ENCODE results near the gene PCBD1. TPM values are rescaled to one million over a fixed set of nuclear protein-coding genes. Genes with fewer than 3 reads are reported as not detected.

PCBD1 gene
- total RNA-seq, 1 donor, result 23.7 TPM

GRCh38 chr10:70902661-70903261 lies 14.4 kb upstream of the PCBD1 start:
- no peak for TF ChIP-seq CTCF (IDR thresholded peaks at IDR 0.05; ENCODE audit: insufficient read depth, low read length)
- H3K4me3 ChIP-seq (ENCODE audit: low read depth, low read length), result no peak overlapping the region
- no peak for DNase-seq (ENCODE audit: low read depth)

GRCh38 chr10:70901276-70901878 lies 13.0 kb upstream of the PCBD1 start:
- no peak for DNase-seq (ENCODE audit: low read depth)
- H3K4me3 ChIP-seq (ENCODE audit: low read depth, low read length), result no peak overlapping the region
- TF ChIP-seq CTCF (IDR thresholded peaks at IDR 0.05; ENCODE audit: insufficient read depth, low read length), result no peak

- DNase-seq (ENCODE audit: low read depth), result no peak
- TF ChIP-seq CTCF (IDR thresholded peaks at IDR 0.05; ENCODE audit: insufficient read depth, low read length), result no peak
- no peak overlapping the region for H3K4me3 ChIP-seq (ENCODE audit: low read depth, low read length)
Observed at GRCh38 chr10:70899096-70899495, 10.7 kb upstream of the PCBD1 start.

GRCh38 chr10:70898687-70899086 lies 10.3 kb upstream of the PCBD1 start:
- no peak for TF ChIP-seq CTCF (IDR thresholded peaks at IDR 0.05; ENCODE audit: insufficient read depth, low read length)
- no peak overlapping the region for H3K4me3 ChIP-seq (ENCODE audit: low read depth, low read length)
- no peak for DNase-seq (ENCODE audit: low read depth)

- DNase-seq (ENCODE audit: low read depth), result no peak
- no peak for TF ChIP-seq CTCF (IDR thresholded peaks at IDR 0.05; ENCODE audit: insufficient read depth, low read length)
- no peak overlapping the region for H3K4me3 ChIP-seq (ENCODE audit: low read depth, low read length)
Observed at GRCh38 chr10:70896551-70896950, 8.2 kb upstream of the PCBD1 start.

GRCh38 chr10:70894416-70894815 lies 6.1 kb upstream of the PCBD1 start:
- DNase-seq (ENCODE audit: low read depth), result no peak
- H3K4me3 ChIP-seq (ENCODE audit: low read depth, low read length), result no peak overlapping the region
- TF ChIP-seq CTCF (IDR thresholded peaks at IDR 0.05; ENCODE audit: insufficient read depth, low read length), result no peak

All from fibroblast of the aortic adventitia (primary cell).